Measurements from ENCODE around the gene TNFRSF8. TPM values are rescaled to one million over a fixed set of nuclear protein-coding genes. Genes with fewer than 3 reads are reported as not detected.

Gene TNFRSF8
- polyA plus RNA-seq, 1 of the 3 experiments (the other 2 are of a cell fraction) = 0.07 TPM

DNA sequence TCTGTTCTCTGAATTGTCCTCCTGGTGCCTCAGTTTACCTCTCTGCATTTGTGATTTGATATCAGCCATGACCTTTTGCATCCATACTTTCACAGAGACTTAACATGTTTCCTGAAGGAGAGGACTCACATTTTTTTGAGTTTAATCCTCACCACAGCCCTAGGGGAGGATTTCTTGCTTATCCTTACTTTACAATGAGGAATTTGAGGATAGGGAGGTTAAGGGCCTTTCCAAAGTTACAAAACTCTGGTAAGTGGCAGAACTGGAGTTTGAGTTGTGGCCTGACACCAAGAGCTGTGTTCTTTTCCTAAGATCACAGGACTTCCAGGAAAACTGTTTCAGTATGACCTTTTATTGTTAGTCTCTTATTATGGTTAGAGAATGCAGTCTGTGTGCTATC, 34.2 kb downstream of the TNFRSF8 start:
- DNase-seq = no peak

DNA sequence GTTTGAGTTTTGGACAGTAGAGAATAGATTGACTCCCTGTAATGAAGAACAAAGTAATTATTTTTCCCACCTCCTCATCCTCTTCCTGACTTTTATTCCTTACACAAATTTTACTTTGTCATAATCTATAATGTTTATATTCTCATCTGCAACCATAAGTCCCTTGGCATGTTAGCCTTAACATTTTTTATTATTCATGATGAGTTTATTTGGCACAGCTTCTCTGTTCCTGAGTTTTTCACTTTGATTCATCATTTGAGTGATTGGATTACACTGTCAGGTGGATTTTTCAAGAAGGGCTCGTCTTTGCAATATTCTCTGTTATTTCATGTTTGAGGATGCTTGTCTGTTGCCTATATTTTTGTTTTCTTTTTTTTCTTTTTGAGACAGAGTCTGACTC, 35.7 kb downstream of the TNFRSF8 start:
- H3K79me2 ChIP-seq (ENCODE audit: insufficient read depth) = no peaks in the 10 kb centered on the region
- no peak overlapping the region for H3K4me2 ChIP-seq
- ChIA-PET POLR2A (no interaction called here), CTCF (interaction anchor here (0.8 to 5.6 kb wide), 2 partner anchors 13 to 26 kb away, joined by 3 to 35 read pairs; no protein-coding TSS in a partner anchor)
- no peak overlapping the region for H3K9ac ChIP-seq
- H3F3A ChIP-seq (replicated peaks; ENCODE audit: insufficient read depth) = no peaks in the 10 kb centered on the region
- H3K9me2 ChIP-seq = no peaks in the 10 kb centered on the region
- no peak for DNase-seq
- no peaks in the 10 kb centered on the region for H3K9me3 ChIP-seq
- no peak for TF ChIP-seq RCOR1 (IDR thresholded peaks at IDR 0.05; ENCODE audit: low read length)
- 0 out of 2 replicates have a peak, but pooled peaks cover under 1% of the 10 kb centered on the region for H3K27me3 ChIP-seq (ENCODE audit: insufficient read depth)
- WGBS (ENCODE audit: low lambda C conversion rate) = 12% methylated on average over 1 of the region's 1 CpG
- H4K20me1 ChIP-seq (ENCODE audit: insufficient read depth) = no peaks in the 10 kb centered on the region
- H3K4me3 ChIP-seq (ENCODE audit: low read depth in 2 of 2, low read length in 1 of 2) = no peak overlapping the region
- H3K36me3 ChIP-seq (replicated peaks in 1 of 2; ENCODE audit: control insufficient read depth in 1 of 2, insufficient read depth in 2 of 2, low read length in 1 of 2) = no peaks in the 10 kb centered on the region
- no peak overlapping the region for H3K27ac ChIP-seq (ENCODE audit: low read depth in 2 of 2, low read length in 1 of 2)
- H2AFZ ChIP-seq (ENCODE audit: low read depth) = no peak overlapping the region
- no peaks in the 10 kb centered on the region for H3K4me1 ChIP-seq (ENCODE audit: control insufficient read depth in 1 of 2, insufficient read depth in 2 of 2, low read depth in 1 of 2, low read length in 1 of 2)

More for the DNA sequence above, 34.2 kb downstream of the TNFRSF8 start:
- Histone ChIP-seq H3F3A (replicated peaks; ENCODE audit: insufficient read depth) (no peaks in the 10 kb centered on the region), H2AFZ (ENCODE audit: low read depth) (no peak overlapping the region), H3K9me3 (no peaks in the 10 kb centered on the region), H4K20me1 (ENCODE audit: insufficient read depth) (no peaks in the 10 kb centered on the region), H3K36me3 (replicated peaks in 1 of 2; ENCODE audit: control insufficient read depth in 1 of 2, insufficient read depth in 2 of 2, low read length in 1 of 2) (no peaks in the 10 kb centered on the region), H3K4me3 (ENCODE audit: low read depth in 2 of 2, low read length in 1 of 2) (no peak overlapping the region), H3K9ac (no peak overlapping the region), H3K79me2 (ENCODE audit: insufficient read depth) (no peaks in the 10 kb centered on the region), H3K9me2 (no peaks in the 10 kb centered on the region), H3K27me3 (ENCODE audit: insufficient read depth) (no peaks in the 10 kb centered on the region), H3K27ac (ENCODE audit: low read depth in 2 of 2, low read length in 1 of 2) (no peak overlapping the region), H3K4me1 (ENCODE audit: control insufficient read depth in 1 of 2, insufficient read depth in 2 of 2, low read depth in 1 of 2, low read length in 1 of 2) (no peaks in the 10 kb centered on the region), H3K4me2 (no peak overlapping the region)
- TF ChIP-seq RAD21 (IDR thresholded peaks at IDR 0.05; ENCODE audit: low read length) (no peak), NFIC (IDR thresholded peaks at IDR 0.05; ENCODE audit: borderline replicate concordance) (no peak), GABPA (IDR thresholded peaks at IDR 0.05; ENCODE audit: low read depth) (no peak), ELF1 (IDR thresholded peaks at IDR 0.05) (no peak), FOXM1 (IDR thresholded peaks at IDR 0.05; ENCODE audit: low read depth) (no peak), NRF1 (IDR thresholded peaks at IDR 0.05; ENCODE audit: low read depth, low read length) (no peak)
- TF ChIP-seq, protein P1, sequence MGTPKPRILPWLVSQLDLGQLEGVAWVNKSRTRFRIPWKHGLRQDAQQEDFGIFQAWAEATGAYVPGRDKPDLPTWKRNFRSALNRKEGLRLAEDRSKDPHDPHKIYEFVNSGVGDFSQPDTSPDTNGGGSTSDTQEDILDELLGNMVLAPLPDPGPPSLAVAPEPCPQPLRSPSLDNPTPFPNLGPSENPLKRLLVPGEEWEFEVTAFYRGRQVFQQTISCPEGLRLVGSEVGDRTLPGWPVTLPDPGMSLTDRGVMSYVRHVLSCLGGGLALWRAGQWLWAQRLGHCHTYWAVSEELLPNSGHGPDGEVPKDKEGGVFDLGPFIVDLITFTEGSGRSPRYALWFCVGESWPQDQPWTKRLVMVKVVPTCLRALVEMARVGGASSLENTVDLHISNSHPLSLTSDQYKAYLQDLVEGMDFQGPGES (IDR thresholded peaks at IDR 0.05; ENCODE audit: low read depth, low read length) = no peak
- TF ChIP-seq, protein P2, sequence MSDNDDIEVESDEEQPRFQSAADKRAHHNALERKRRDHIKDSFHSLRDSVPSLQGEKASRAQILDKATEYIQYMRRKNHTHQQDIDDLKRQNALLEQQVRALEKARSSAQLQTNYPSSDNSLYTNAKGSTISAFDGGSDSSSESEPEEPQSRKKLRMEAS (IDR thresholded peaks at IDR 0.05; ENCODE audit: low read depth) = no peak
- ChIA-PET CTCF (interaction anchor here (0.7 to 2.0 kb wide), 2 partner anchors 27 to 132 kb away, joined by 5 to 7 read pairs; no protein-coding TSS in a partner anchor), POLR2A (no interaction called here)

DNA sequence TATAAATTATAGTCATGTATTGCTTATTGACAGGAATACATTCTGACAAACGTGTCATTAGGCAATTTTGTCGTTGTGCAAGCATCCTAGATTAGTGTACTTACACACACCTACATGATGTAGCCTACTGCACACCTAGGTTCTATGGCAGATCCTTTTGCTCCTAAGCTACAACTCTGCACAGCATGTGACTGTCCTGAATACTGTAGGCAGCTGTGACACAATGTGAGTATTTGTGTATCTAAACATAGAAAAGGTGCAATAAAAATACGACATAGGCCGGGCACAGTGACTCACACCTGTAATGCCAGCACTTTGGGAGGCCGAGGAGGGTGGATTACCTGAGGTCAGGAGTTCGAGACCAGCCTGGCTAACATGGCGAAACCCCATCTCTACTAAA, 36.5 kb downstream of the TNFRSF8 start:
- Histone ChIP-seq H4K20me1 (ENCODE audit: insufficient read depth) (no peaks in the 10 kb centered on the region), H3K9ac (no peak overlapping the region), H2AFZ (ENCODE audit: low read depth) (no peak overlapping the region), H3K79me2 (ENCODE audit: insufficient read depth) (no peaks in the 10 kb centered on the region), H3K4me2 (no peak overlapping the region), H3K27me3 (ENCODE audit: insufficient read depth) (peaks cover 7% of the 10 kb centered on the region; the same call in 1 of the 2 replicates), H3K27ac (ENCODE audit: low read depth in 2 of 2, low read length in 1 of 2) (no peak overlapping the region), H3K4me1 (ENCODE audit: control insufficient read depth in 1 of 2, insufficient read depth in 2 of 2, low read depth in 1 of 2, low read length in 1 of 2) (no peaks in the 10 kb centered on the region; a peak in 1 of 4 replicates), H3F3A (replicated peaks; ENCODE audit: insufficient read depth) (no peaks in the 10 kb centered on the region), H3K36me3 (replicated peaks in 1 of 2; ENCODE audit: control insufficient read depth in 1 of 2, insufficient read depth in 2 of 2, low read length in 1 of 2) (no peaks in the 10 kb centered on the region), H3K9me3 (no peaks in the 10 kb centered on the region), H3K9me2 (no peaks in the 10 kb centered on the region), H3K4me3 (ENCODE audit: low read depth in 2 of 2, low read length in 1 of 2) (no peak overlapping the region)
- no peak for DNase-seq
- ChIA-PET POLR2A (no interaction called here), CTCF (interaction anchor here (0.8 to 5.6 kb wide), 4 partner anchors 12 to 110 kb away, joined by 3 to 35 read pairs (median 4); no protein-coding TSS in a partner anchor)
- WGBS (ENCODE audit: low lambda C conversion rate) = 62% methylated on average over 7 of the region's 7 CpGs
- no peak for TF ChIP-seq ELF1 (IDR thresholded peaks at IDR 0.05)
- no peak for TF ChIP-seq RXRA (IDR thresholded peaks at IDR 0.05; ENCODE audit: borderline replicate concordance, low read depth)
- TF ChIP-seq JUND (IDR thresholded peaks at IDR 0.05) = no peak
- TF ChIP-seq SIN3A (IDR thresholded peaks at IDR 0.05; ENCODE audit: borderline replicate concordance, low read depth, low read length) = no peak
- no peak for TF ChIP-seq RAD21 (IDR thresholded peaks at IDR 0.05; ENCODE audit: low read length)
- TF ChIP-seq TAF1 (IDR thresholded peaks at IDR 0.05; ENCODE audit: borderline replicate concordance, low read depth, low read length) = no peak
- TF ChIP-seq FOSL2 (IDR thresholded peaks at IDR 0.05; ENCODE audit: borderline replicate concordance, low read depth) = no peak
- TF ChIP-seq MEF2A (IDR thresholded peaks at IDR 0.05; ENCODE audit: borderline replicate concordance, low read depth) = no peak
- TF ChIP-seq TEAD4 (IDR thresholded peaks at IDR 0.05; ENCODE audit: borderline replicate concordance, insufficient read depth) = no peak
- TF ChIP-seq, protein P3, sequence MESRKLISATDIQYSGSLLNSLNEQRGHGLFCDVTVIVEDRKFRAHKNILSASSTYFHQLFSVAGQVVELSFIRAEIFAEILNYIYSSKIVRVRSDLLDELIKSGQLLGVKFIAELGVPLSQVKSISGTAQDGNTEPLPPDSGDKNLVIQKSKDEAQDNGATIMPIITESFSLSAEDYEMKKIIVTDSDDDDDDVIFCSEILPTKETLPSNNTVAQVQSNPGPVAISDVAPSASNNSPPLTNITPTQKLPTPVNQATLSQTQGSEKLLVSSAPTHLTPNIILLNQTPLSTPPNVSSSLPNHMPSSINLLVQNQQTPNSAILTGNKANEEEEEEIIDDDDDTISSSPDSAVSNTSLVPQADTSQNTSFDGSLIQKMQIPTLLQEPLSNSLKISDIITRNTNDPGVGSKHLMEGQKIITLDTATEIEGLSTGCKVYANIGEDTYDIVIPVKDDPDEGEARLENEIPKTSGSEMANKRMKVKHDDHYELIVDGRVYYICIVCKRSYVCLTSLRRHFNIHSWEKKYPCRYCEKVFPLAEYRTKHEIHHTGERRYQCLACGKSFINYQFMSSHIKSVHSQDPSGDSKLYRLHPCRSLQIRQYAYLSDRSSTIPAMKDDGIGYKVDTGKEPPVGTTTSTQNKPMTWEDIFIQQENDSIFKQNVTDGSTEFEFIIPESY (IDR thresholded peaks at IDR 0.05; ENCODE audit: borderline replicate concordance, low read depth) = no peak
- no peak for TF ChIP-seq NRF1 (IDR thresholded peaks at IDR 0.05; ENCODE audit: low read depth, low read length)
- no peak for TF ChIP-seq NFIC (IDR thresholded peaks at IDR 0.05; ENCODE audit: borderline replicate concordance)
- no peak for TF ChIP-seq RFX5 (IDR thresholded peaks at IDR 0.05; ENCODE audit: low read length)
- TF ChIP-seq, protein P4, sequence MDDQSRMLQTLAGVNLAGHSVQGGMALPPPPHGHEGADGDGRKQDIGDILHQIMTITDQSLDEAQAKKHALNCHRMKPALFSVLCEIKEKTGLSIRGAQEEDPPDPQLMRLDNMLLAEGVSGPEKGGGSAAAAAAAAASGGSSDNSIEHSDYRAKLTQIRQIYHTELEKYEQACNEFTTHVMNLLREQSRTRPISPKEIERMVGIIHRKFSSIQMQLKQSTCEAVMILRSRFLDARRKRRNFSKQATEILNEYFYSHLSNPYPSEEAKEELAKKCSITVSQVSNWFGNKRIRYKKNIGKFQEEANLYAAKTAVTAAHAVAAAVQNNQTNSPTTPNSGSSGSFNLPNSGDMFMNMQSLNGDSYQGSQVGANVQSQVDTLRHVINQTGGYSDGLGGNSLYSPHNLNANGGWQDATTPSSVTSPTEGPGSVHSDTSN (IDR thresholded peaks at IDR 0.05) = no peak
